Left ventricle myocardium inferior (tissue), 1 donor: ENCODE data around the gene CIB2. TPM values are rescaled to one million over a fixed set of nuclear protein-coding genes. Genes with fewer than 3 reads are reported as not detected.
A peak's percentile ranks its signal among the peaks of the same experiment; 100 is the strongest.

Experiments
- DNase-seq: peaks from one replicate; pipeline ENCODE4 v3.0.0-alpha.2; 2020
- H3K27ac ChIP-seq: fragments of 200-600 bp; replicated peaks from 2 replicates; pipeline ENCODE4 v1.8.0; 2021
- H3K27me3 ChIP-seq: fragments of 200-600 bp; 2 replicates; pipeline ENCODE4 v1.8.0; 2021; ENCODE audit warnings: low read depth
- H3K36me3 ChIP-seq: fragments of 200-600 bp; 2 replicates; pipeline ENCODE4 v1.8.0; 2021
- H3K4me1 ChIP-seq: fragments of 200-600 bp; 2 replicates; pipeline ENCODE4 v1.8.0; 2021
- H3K4me3 ChIP-seq: fragments of 200-600 bp; 2 replicates; pipeline ENCODE4 v1.8.0; 2021; ENCODE audit warnings: mild to moderate bottlenecking, moderate library complexity
- H3K9me3 ChIP-seq: fragments of 200-600 bp; replicated peaks from 2 replicates; pipeline ENCODE4 v1.8.0; 2021
- intact Hi-C: fragments of 100-400 bp; cut with micrococcal nuclease; formaldehyde crosslinking; loops from one replicate; pipeline ENCODE4 v1.11.0; 2022
- total RNA-seq: library from RNA; stranded (reverse); fragmentation: NEBNext Ultra II Directional; extraction: Animal tissue kit (Norgen Biotek cat#: 25700); gene quantifications from one replicate; pipeline ENCODE4 v1.2.1, GENCODE V29; 2021
- TF ChIP-seq, protein P1 (sequence below): fragments of 200-600 bp; IDR thresholded peaks from 2 replicates; pipeline ENCODE4 v1.8.0; 2021; ENCODE audit warnings: antibody characterized with exemption, mild to moderate bottlenecking, borderline replicate concordance
- donor health status: DM: no; HTN: yes; CAD: no; lungs with severe emphysema.

CIB2 gene
- total RNA-seq, 1 donor from 2014 or later: 26.1 TPM

DNA sequence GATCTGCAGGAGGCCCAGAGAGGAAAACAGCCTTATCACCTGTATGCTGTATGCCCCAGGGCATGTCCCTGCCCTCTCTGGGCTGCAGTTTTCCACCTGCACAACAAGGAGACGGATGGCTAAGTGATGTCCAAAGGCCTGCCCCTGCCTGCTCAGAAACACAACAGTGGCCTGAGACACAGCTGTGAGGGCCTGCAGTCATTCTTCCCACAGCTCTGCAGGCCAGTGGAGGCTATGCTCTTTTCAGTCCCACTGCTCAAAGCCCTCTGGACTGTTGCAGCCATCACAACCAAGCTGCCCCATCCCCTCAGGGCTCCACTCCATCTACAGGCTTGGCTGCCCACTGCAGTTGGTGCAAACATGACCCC, 48.5 kb downstream of the CIB2 start:
- intact Hi-C loops: no loop called here
- no peak overlapping the region for H3K4me3 ChIP-seq
- H3K27me3 ChIP-seq: no peaks in the 10 kb centered on the region
- peaks cover 14% of the 10 kb centered on the region for H3K4me1 ChIP-seq
- H3K27ac ChIP-seq: no peak overlapping the region
- DNase-seq: no peak
- H3K36me3 ChIP-seq: no peaks in the 10 kb centered on the region
- TF ChIP-seq, protein P1, sequence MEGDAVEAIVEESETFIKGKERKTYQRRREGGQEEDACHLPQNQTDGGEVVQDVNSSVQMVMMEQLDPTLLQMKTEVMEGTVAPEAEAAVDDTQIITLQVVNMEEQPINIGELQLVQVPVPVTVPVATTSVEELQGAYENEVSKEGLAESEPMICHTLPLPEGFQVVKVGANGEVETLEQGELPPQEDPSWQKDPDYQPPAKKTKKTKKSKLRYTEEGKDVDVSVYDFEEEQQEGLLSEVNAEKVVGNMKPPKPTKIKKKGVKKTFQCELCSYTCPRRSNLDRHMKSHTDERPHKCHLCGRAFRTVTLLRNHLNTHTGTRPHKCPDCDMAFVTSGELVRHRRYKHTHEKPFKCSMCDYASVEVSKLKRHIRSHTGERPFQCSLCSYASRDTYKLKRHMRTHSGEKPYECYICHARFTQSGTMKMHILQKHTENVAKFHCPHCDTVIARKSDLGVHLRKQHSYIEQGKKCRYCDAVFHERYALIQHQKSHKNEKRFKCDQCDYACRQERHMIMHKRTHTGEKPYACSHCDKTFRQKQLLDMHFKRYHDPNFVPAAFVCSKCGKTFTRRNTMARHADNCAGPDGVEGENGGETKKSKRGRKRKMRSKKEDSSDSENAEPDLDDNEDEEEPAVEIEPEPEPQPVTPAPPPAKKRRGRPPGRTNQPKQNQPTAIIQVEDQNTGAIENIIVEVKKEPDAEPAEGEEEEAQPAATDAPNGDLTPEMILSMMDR: no peak
- H3K9me3 ChIP-seq: no peaks in the 10 kb centered on the region

GRCh38 chr15:78082106-78082742, 49.0 kb downstream of the CIB2 start:
- Histone ChIP-seq H3K9me3 (no peaks in the 10 kb centered on the region), H3K27ac (no peak overlapping the region), H3K27me3 (no peaks in the 10 kb centered on the region), H3K4me1 (peaks cover 15% of the 10 kb centered on the region), H3K4me3 (no peak overlapping the region), H3K36me3 (no peaks in the 10 kb centered on the region)
- DNase-seq: no peak
- intact Hi-C loops: no loop called here
- TF ChIP-seq, protein P1: no peak

- Histone ChIP-seq H3K36me3 (no peaks in the 10 kb centered on the region), H3K9me3 (no peaks in the 10 kb centered on the region), H3K4me3 (no peak overlapping the region), H3K27me3 (no peaks in the 10 kb centered on the region), H3K4me1 (peaks cover 37% of the 10 kb centered on the region), H3K27ac (no peak overlapping the region)
- TF ChIP-seq, protein P1: no peak
- DNase-seq: no peak
- intact Hi-C loops: no loop called here
Observed at GRCh38 chr15:78080088-78080460, 51.2 kb downstream of the CIB2 start.

DNA sequence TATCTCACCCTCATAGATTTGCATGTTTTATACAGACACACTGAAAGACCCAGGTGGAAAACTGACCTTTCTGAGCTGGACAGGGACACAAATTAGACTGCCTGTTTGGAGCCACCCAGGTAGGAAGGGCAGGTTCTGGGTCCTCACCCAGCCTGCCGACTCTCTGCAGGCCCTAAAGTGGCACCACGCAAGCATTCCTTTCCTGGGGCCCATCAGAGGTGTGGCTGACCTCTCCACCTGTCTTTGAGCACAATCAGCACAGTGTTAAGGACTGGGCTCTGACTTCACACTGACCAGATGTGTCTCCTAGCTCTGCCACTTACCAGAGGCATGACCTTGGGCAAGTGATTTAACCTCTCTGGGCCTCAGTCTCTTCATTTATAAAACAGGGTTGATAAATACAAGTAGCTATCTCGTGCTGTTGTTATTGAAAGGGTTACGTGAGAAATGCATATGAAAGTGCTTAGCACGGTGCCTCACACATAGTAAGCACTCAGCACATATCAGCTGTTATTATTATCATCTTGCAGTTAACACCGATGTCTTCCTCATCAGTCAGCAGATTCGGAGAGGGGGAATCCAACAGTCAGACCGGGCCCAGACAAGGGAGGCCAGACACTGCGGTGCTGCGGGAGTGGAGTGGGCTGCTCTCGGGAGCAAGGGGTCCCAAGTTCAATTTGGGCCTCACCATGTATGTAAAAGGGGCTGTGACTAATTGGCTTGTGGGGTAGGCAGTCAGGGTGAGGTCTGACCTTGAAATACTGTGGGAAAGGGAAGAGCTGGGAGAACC, 51.8 kb downstream of the CIB2 start:
- no peaks in the 10 kb centered on the region for H3K9me3 ChIP-seq
- no peaks in the 10 kb centered on the region for H3K36me3 ChIP-seq
- no peak overlapping the region for H3K27ac ChIP-seq
- no peak overlapping the region for H3K4me3 ChIP-seq
- no peaks in the 10 kb centered on the region for H3K27me3 ChIP-seq
- TF ChIP-seq, protein P1: no peak
- DNase-seq: no peak
- H3K4me1 ChIP-seq: peaks cover 38% of the 10 kb centered on the region
- intact Hi-C loops: no loop called here

DNA sequence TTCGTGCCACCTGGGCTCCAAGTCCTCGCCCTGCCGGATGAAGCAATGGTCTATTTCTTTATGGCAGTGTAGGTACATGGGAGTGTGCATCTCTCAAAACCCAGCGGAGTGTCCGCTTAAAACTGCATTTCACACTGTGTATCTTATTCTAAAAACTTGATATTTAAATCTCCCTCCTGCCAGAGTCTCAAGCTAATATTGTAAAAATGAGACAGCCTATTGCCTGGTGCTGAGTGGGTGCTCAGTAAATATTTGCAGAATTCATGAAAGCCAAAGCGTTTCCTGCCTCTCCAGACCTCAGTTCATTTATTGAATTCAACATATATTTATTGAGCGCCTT, 53.4 kb downstream of the CIB2 start:
- Histone ChIP-seq H3K27me3 (no peaks in the 10 kb centered on the region), H3K27ac (peak overlapping the region; percentile 95), H3K9me3 (no peaks in the 10 kb centered on the region), H3K4me1 (peaks cover 47% of the 10 kb centered on the region), H3K36me3 (no peaks in the 10 kb centered on the region), H3K4me3 (peak overlapping the region; percentile 94)
- TF ChIP-seq, protein P1: no peak
- DNase-seq: no peak
- intact Hi-C loops: no loop called here
